ENCODE measurements around the gene BEST3. TPM values are rescaled to one million over a fixed set of nuclear protein-coding genes. Genes with fewer than 3 reads are reported as not detected.

Gene BEST3
- total RNA-seq, 6 experiments from 2014 or later = not detected

- Histone ChIP-seq H3K9me3 (no peaks in the 10 kb centered on the region), H3K27me3 (no peaks in the 10 kb centered on the region), H3K27ac (no peak overlapping the region), H3K4me3 (no peak overlapping the region), H3K4me1 (no peaks in the 10 kb centered on the region), H3K36me3 (no peaks in the 10 kb centered on the region)
- TF ChIP-seq, protein P1, sequence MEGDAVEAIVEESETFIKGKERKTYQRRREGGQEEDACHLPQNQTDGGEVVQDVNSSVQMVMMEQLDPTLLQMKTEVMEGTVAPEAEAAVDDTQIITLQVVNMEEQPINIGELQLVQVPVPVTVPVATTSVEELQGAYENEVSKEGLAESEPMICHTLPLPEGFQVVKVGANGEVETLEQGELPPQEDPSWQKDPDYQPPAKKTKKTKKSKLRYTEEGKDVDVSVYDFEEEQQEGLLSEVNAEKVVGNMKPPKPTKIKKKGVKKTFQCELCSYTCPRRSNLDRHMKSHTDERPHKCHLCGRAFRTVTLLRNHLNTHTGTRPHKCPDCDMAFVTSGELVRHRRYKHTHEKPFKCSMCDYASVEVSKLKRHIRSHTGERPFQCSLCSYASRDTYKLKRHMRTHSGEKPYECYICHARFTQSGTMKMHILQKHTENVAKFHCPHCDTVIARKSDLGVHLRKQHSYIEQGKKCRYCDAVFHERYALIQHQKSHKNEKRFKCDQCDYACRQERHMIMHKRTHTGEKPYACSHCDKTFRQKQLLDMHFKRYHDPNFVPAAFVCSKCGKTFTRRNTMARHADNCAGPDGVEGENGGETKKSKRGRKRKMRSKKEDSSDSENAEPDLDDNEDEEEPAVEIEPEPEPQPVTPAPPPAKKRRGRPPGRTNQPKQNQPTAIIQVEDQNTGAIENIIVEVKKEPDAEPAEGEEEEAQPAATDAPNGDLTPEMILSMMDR (IDR thresholded peaks at IDR 0.05) = no peak
- no peak for TF ChIP-seq POLR2A (IDR thresholded peaks at IDR 0.05)
- WGBS (ENCODE audit: insufficient coverage, low coverage, low lambda C conversion rate, missing lambda C conversion rate) = 89% methylated on average over 8 of the region's 8 CpGs
- no peak for DNase-seq
- ATAC-seq = no peak
- intact Hi-C loops (cut with DNase I) = no loop called here
These were observed 22.7 kb downstream of the BEST3 start for GRCh38 chr12:69676257-69677012.

GRCh38 chr12:69672195-69672594, 26.9 kb downstream of the BEST3 start:
- intact Hi-C loops (cut with DNase I) = no loop called here
- H3K27ac ChIP-seq = no peak overlapping the region
- DNase-seq (no peak), ATAC-seq (no peak)
- H3K27me3 ChIP-seq = no peaks in the 10 kb centered on the region
- no peaks in the 10 kb centered on the region for H3K36me3 ChIP-seq
- no peaks in the 10 kb centered on the region for H3K9me3 ChIP-seq
- no peak overlapping the region for H3K4me3 ChIP-seq
- TF ChIP-seq POLR2A (IDR thresholded peaks at IDR 0.05) = no peak
- TF ChIP-seq, protein P1 (IDR thresholded peaks at IDR 0.05) = no peak
- 60% methylated on average over 2 of the region's 2 CpGs for WGBS (ENCODE audit: insufficient coverage, low coverage, low lambda C conversion rate, missing lambda C conversion rate)
- H3K4me1 ChIP-seq = no peaks in the 10 kb centered on the region

- H3K4me3 ChIP-seq = no peak overlapping the region
- H3K4me1 ChIP-seq = no peaks in the 10 kb centered on the region
- H3K9me3 ChIP-seq = no peaks in the 10 kb centered on the region
- no peak for DNase-seq
- no peak for TF ChIP-seq POLR2A (IDR thresholded peaks at IDR 0.05)
- TF ChIP-seq, protein P1 (IDR thresholded peaks at IDR 0.05) = no peak
- intact Hi-C loops (cut with DNase I) = no loop called here
- H3K27ac ChIP-seq = no peak overlapping the region
- H3K36me3 ChIP-seq = no peaks in the 10 kb centered on the region
- 93% methylated on average over 2 of the region's 4 CpGs for WGBS (ENCODE audit: insufficient coverage, low coverage, low lambda C conversion rate, missing lambda C conversion rate)
- ATAC-seq = no peak
- no peaks in the 10 kb centered on the region for H3K27me3 ChIP-seq
These were observed 27.5 kb downstream of the BEST3 start for GRCh38 chr12:69671597-69671996.

GRCh38 chr12:69666798-69667197, 32.3 kb downstream of the BEST3 start:
- H3K4me3 ChIP-seq = no peak overlapping the region
- TF ChIP-seq, protein P1 (IDR thresholded peaks at IDR 0.05) = no peak
- TF ChIP-seq POLR2A (IDR thresholded peaks at IDR 0.05) = no peak
- DNase-seq = no peak
- ATAC-seq = no peak
- H3K36me3 ChIP-seq = no peaks in the 10 kb centered on the region
- no peaks in the 10 kb centered on the region for H3K4me1 ChIP-seq
- no peaks in the 10 kb centered on the region for H3K9me3 ChIP-seq
- no peaks in the 10 kb centered on the region for H3K27me3 ChIP-seq
- intact Hi-C loops (cut with DNase I) = no loop called here
- no peak overlapping the region for H3K27ac ChIP-seq
- 74% methylated on average over 2 of the region's 2 CpGs for WGBS (ENCODE audit: insufficient coverage, low coverage, low lambda C conversion rate, missing lambda C conversion rate)
